Heart left ventricle (tissue), 16 donors: Measurements from ENCODE around the gene RTF1. TPM values are rescaled to one million over a fixed set of nuclear protein-coding genes. Genes with fewer than 3 reads are reported as not detected.
A peak's percentile ranks its signal among the peaks of the same experiment; 100 is the strongest.

ENCODE experiments used
- ATAC-seq, 4 donors: fragments of 200-7000 bp; cut with Tn5 transposase; one replicate each; pipeline ENCODE4 v1.9.1; 2020 to 2022; ENCODE audit warnings: moderate library complexity in 4 of 4, mild to moderate bottlenecking in 3 of 4, moderate number of reproducible peaks in 1 of 4
- DNase-seq, 5 donors: peaks; one replicate each; pipeline ENCODE4 v3.0.0-alpha.2; 2020
- H3K27ac ChIP-seq, 12 donors: fragments of 200-600 bp; sonication (generic) in 4 of 12; one replicate each; pipeline versions ENCODE4 v1.5.0 to v1.8.0; 2016 to 2022; ENCODE audit warnings: mild to moderate bottlenecking in 2 of 12
- H3K27me3 ChIP-seq, 9 donors: fragments of 200-600 bp; sonication (generic) in 2 of 9; one replicate each; pipeline versions ENCODE4 v1.5.1 to v1.8.0; 2016 to 2022; ENCODE audit warnings: mild to moderate bottlenecking in 3 of 9
- H3K36me3 ChIP-seq, 9 donors: fragments of 200-600 bp; sonication (generic) in 2 of 9; one replicate each; pipeline versions ENCODE4 v1.5.0 to v1.8.0; 2018 to 2022; ENCODE audit warnings: mild to moderate bottlenecking in 2 of 9
- H3K4me1 ChIP-seq, 12 donors: fragments of 200-600 bp; sonication (generic) in 4 of 12; one replicate each; pipeline versions ENCODE4 v1.5.0 to v1.8.0; 2016 to 2022; ENCODE audit warnings: mild to moderate bottlenecking in 3 of 12
- H3K4me3 ChIP-seq, 12 donors: fragments of 200-600 bp; sonication (generic) in 4 of 12; one replicate each; pipeline versions ENCODE4 v1.5.0 to v1.8.0; 2017 to 2022; ENCODE audit warnings: mild to moderate bottlenecking in 9 of 12, moderate library complexity in 4 of 12
- H3K9me3 ChIP-seq, 12 donors: fragments of 200-600 bp; sonication (generic) in 4 of 12; one replicate each; pipeline versions ENCODE4 v1.5.0 to v1.8.0; 2016 to 2022; ENCODE audit warnings: mild to moderate bottlenecking in 1 of 12
- POLR2A ChIP-seq, 2 donors: fragments of 450-650 bp; IDR thresholded peaks; one replicate each; pipeline ENCODE4 v1.6.1; 2017; ENCODE audit warnings: antibody characterized with exemption in 2 of 2, mild to moderate bottlenecking in 2 of 2, moderate library complexity in 2 of 2
- WGBS, 4 donors: extraction: QIAGEN DNeasy Blood & Tissue Kit in 2 of 4; methylation state at CpG; one replicate each; pipeline versions ENCODE4 v1.1.5 to v1.1.7; 2013 to 2018; 5-methylcytosine and 5-hydroxymethylcytosine counted together
- intact Hi-C, 10 donors: fragments of 100-400 bp; cut with DNase I; formaldehyde crosslinking; loops; one replicate each; pipeline versions ENCODE4 v1.11.1 to v1.14.2; 2022
- polyA plus RNA-seq, 2 donors: library from polyadenylated mRNA; stranded (reverse); fragments of 200-250 nt; gene quantifications; one replicate each; pipeline ENCODE4 v1.2.3, GENCODE V29; 2013
- total RNA-seq, 9 donors: library from RNA; depleted of rRNA in 2 of 9; stranded (reverse); fragments of >200 nt in 2 of 9; fragmentation: NEBNext Ultra II Directional in 3 of 9; extraction: Animal tissue kit (Norgen Biotek cat#: 25700) in 3 of 9; gene quantifications; one replicate each; pipeline versions ENCODE4 v1.1.0 to v1.2.4, GENCODE V29; 2016 to 2023
- TF ChIP-seq, protein P1 (sequence below), 12 donors: fragments of 200-600 bp; sonication (generic) in 4 of 12; IDR thresholded peaks; one replicate each; pipeline versions ENCODE4 v1.5.0 to v1.8.0; 2018 to 2022; ENCODE audit warnings: antibody characterized with exemption in 12 of 12, mild to moderate bottlenecking in 5 of 12
- donor health status: ischemic (EF 13 %, LVEDD 7.1; RV severe dilation, severe dysfunction).
- donor health status: healthy with polysubstance abuse.
- donor health status: DM: no; HTN: yes; CAD: no.
- donor health status: DM: no; HTN: no; CAD: no.
- donor health status: ischemic (EF 25% LVEDD 6.9; RV normal size, moderate dysfunction).
- donor health status: ischemic (EF 25% LVEDD 5.7; RV mildly dilated, moderate dysfunction).
- donor health status: healthy.
- donor health status: DM: yes; HTN: yes; CAD: no.
- donor health status: ischemic (EF 35%, LVEDD 5.7; RV mildly dilated, moderate dysfunction).
- donor health status: nonischemic (EF 11% LVEDD 7.7; RV severe dilation, severe dysfunction).
- donor health status: DM: yes; HTN: yes; CAD: no.
- donor health status: PGD.
- donor health status: ischemic (EF 29% LVEDD 5.4; RV normal size, mild dysfunction).
- donor health status: nonischemic (EF 23%, LVEDD 6.1; RV moderate dilation, normal function).

RTF1 gene
- total and polyA plus RNA-seq, 11 donors: 16.5 to 33.3 (median 26.6) TPM

DNA sequence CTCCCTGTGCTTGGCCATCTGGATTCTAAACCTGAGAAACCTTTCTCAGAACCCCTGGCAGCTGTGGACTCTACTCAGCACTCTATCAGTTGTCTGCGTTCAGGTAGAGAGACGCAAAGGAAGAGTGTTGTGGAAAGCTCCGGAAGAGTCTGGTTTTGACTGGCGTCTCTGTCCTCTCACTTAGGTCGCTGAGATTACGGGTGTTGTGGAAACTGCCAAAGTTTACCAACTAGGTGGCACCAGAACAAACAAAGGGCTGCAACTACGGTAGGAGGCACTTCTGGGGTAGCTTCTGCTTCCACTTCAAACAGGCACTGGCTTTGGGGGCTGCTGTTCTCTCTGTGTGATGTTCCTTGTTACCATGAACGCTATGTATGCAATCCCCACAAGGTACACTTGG is 57.5 kb downstream of the RTF1 start:
- peaks cover 3 to 100% (median 98%) of the 10 kb centered on the region in 9 donors for H3K36me3 ChIP-seq
- DNase-seq: no peak
- ATAC-seq: no peak
- no peaks in the 10 kb centered on the region for H3K27me3 ChIP-seq
- H3K9me3 ChIP-seq: no peaks in the 10 kb centered on the region
- 83 to 90% (median 88%) methylated on average over 8 of the region's 8 CpGs for WGBS, 4 donors
- peaks cover 0 to 9% (median 0%) of the 10 kb centered on the region in 12 donors for H3K4me1 ChIP-seq
- intact Hi-C loops: loop anchor here in 1 of 10 donors (10.0 kb wide), 1 partner anchor 340 kb away; no protein-coding TSS in a partner anchor
- TF ChIP-seq POLR2A (IDR thresholded peaks at IDR 0.05): no peak
- TF ChIP-seq, protein P1, sequence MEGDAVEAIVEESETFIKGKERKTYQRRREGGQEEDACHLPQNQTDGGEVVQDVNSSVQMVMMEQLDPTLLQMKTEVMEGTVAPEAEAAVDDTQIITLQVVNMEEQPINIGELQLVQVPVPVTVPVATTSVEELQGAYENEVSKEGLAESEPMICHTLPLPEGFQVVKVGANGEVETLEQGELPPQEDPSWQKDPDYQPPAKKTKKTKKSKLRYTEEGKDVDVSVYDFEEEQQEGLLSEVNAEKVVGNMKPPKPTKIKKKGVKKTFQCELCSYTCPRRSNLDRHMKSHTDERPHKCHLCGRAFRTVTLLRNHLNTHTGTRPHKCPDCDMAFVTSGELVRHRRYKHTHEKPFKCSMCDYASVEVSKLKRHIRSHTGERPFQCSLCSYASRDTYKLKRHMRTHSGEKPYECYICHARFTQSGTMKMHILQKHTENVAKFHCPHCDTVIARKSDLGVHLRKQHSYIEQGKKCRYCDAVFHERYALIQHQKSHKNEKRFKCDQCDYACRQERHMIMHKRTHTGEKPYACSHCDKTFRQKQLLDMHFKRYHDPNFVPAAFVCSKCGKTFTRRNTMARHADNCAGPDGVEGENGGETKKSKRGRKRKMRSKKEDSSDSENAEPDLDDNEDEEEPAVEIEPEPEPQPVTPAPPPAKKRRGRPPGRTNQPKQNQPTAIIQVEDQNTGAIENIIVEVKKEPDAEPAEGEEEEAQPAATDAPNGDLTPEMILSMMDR (IDR thresholded peaks at IDR 0.05): no peak
- H3K27ac ChIP-seq: no peak overlapping the region
- H3K4me3 ChIP-seq: no peak overlapping the region

GRCh38 chr15:41474941-41475340 is 58.0 kb downstream of the RTF1 start:
- Histone ChIP-seq H3K27ac (no peak overlapping the region), H3K27me3 (no peaks in the 10 kb centered on the region), H3K9me3 (no peaks in the 10 kb centered on the region), H3K4me1 (peaks cover 0 to 9% (median 0%) of the 10 kb centered on the region in 12 donors), H3K36me3 (peaks cover 3 to 100% (median 98%) of the 10 kb centered on the region in 9 donors), H3K4me3 (no peak overlapping the region)
- WGBS, 4 donors: 84 to 93% (median 88%) methylated on average over 2 of the region's 2 CpGs
- no peak for TF ChIP-seq POLR2A (IDR thresholded peaks at IDR 0.05)
- TF ChIP-seq, protein P1 (IDR thresholded peaks at IDR 0.05): no peak
- ATAC-seq: no peak
- intact Hi-C loops: loop anchor here in 1 of 10 donors (10.0 kb wide), 1 partner anchor 340 kb away; no protein-coding TSS in a partner anchor
- no peak for DNase-seq

DNA sequence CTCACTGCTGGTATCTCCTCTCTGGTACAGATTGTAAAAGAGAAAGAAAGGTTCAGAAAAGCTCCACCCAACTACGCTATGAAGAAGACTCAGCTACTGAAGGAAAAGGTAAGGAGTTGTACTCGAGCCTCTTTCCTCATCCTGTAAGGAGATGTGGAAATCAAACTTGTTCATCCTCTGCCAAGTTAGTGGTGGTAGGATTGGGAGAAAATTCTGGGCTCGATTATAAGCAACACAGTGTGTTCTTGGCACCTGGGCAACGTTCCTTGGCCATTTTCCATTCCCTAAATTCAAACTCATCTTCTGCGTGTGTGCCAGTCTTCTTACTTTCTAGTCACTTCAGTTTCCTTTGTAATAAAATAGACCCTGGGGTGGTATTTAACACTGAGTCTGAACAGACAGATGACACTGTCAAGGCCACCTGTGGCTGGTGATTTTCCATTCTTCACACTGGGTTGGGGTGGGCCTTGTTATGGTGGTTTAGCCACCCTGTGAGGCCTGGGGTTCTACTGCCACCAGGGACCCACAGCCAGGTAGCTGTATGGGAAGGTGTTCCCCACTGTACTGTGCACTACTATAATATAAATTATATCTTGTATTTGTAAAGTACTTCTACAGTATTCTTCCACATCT is 59.6 kb downstream of the RTF1 start:
- intact Hi-C loops: loop anchor here in 1 of 10 donors (10.0 kb wide), 1 partner anchor 338 kb away; no protein-coding TSS in a partner anchor
- no peak overlapping the region for H3K4me3 ChIP-seq
- no peak for DNase-seq
- peak overlapping the region in 8 of 12 donors; percentile 5 to 69 (median 36) for H3K27ac ChIP-seq
- no peaks in the 10 kb centered on the region for H3K9me3 ChIP-seq
- no peak for TF ChIP-seq POLR2A (IDR thresholded peaks at IDR 0.05)
- TF ChIP-seq, protein P1 (IDR thresholded peaks at IDR 0.05): no peak
- peaks cover 8 to 100% (median 98%) of the 10 kb centered on the region in 9 donors for H3K36me3 ChIP-seq
- ATAC-seq: peak in 1 of 4 donors; percentile 5
- H3K27me3 ChIP-seq: no peaks in the 10 kb centered on the region
- H3K4me1 ChIP-seq: peaks cover 0 to 9% (median 0%) of the 10 kb centered on the region in 12 donors
- 75 to 88% (median 82%) methylated on average over 5 of the region's 5 CpGs for WGBS, 4 donors

GRCh38 chr15:41480396-41481140 is 63.7 kb downstream of the RTF1 start:
- 96% methylated on average over 12 of the region's 12 CpGs for WGBS, 4 donors
- TF ChIP-seq, protein P1 (IDR thresholded peaks at IDR 0.05): no peak
- no peak for TF ChIP-seq POLR2A (IDR thresholded peaks at IDR 0.05)
- H3K4me3 ChIP-seq: no peak overlapping the region
- ATAC-seq: no peak
- H3K27ac ChIP-seq: no peak overlapping the region
- H3K4me1 ChIP-seq: peaks cover 0 to 12% (median 0%) of the 10 kb centered on the region in 12 donors
- intact Hi-C loops: no loop called here
- no peak for DNase-seq
- H3K36me3 ChIP-seq: peaks cover 8 to 82% (median 74%) of the 10 kb centered on the region in 9 donors
- H3K9me3 ChIP-seq: no peaks in the 10 kb centered on the region
- H3K27me3 ChIP-seq: no peaks in the 10 kb centered on the region
